Ectodermal cell (in vitro differentiated cells): ENCODE results near the gene ZBTB46.

Experiments used
- H3K27ac ChIP-seq: 2 replicates; pipeline ENCODE4 v1.7.0; 2013; ENCODE audit warnings: mild to moderate bottlenecking, low read depth, low read length; ENCODE audit not compliant: insufficient read depth, poor library complexity, severe bottlenecking
- H3K27me3 ChIP-seq: 2 replicates; pipeline ENCODE4 v1.7.0; 2013; ENCODE audit warnings: mild to moderate bottlenecking, low read length; ENCODE audit not compliant: insufficient read depth, control insufficient read depth, poor library complexity, severe bottlenecking
- H3K36me3 ChIP-seq: one replicate; pipeline ENCODE4 v1.7.0; 2013; ENCODE audit warnings: low read length; ENCODE audit not compliant: control insufficient read depth, insufficient read depth
- H3K4me1 ChIP-seq: one replicate; pipeline ENCODE4 v1.7.0; 2013; ENCODE audit warnings: low read length; ENCODE audit not compliant: control insufficient read depth, insufficient read depth
- H3K4me3 ChIP-seq: 2 replicates; pipeline ENCODE4 v1.7.0; 2013; ENCODE audit warnings: low read depth, low read length, control low read depth; ENCODE audit not compliant: insufficient read depth
- H3K9me3 ChIP-seq: 2 replicates; pipeline ENCODE4 v1.7.0; 2013; ENCODE audit warnings: mild to moderate bottlenecking, low read length, moderate library complexity; ENCODE audit not compliant: control insufficient read depth
- WGBS, 2 experiments: methylation state at CpG; one replicate each; pipeline ENCODE4 v1.1.7; 2013; ENCODE audit warnings: missing lambda C conversion rate in 2 of 2; 5-methylcytosine and 5-hydroxymethylcytosine counted together

Gene ZBTB46

DNA sequence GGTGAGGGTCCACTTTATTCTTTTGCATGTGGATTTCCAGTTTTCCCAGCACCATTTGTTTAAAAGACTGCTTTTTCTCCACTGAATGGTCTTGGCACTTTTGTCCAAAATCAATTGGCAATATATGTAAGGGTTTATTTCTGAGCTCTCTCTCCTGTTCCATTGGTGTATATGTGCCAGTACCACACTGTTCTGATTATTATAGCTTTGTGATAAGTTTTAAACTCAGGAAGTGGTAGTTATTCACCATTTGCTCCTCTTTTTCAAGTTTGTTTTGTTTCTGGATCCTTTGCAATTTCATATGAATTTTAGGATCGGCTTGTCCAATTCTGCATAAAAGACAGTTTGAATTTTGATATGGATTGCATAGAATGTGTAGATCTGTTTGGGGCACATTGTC lies 118.9 kb downstream of the ZBTB46 start:
- Histone ChIP-seq H3K4me3 (no peak overlapping the region), H3K9me3 (no peaks in the 10 kb centered on the region), H3K4me1 (peaks cover 5% of the 10 kb centered on the region), H3K27ac (no peak overlapping the region), H3K27me3 (no peaks in the 10 kb centered on the region), H3K36me3 (peaks cover 27% of the 10 kb centered on the region)
- 96 to 100% methylated on average over 1 of the region's 1 CpG for WGBS, 2 experiments

- Histone ChIP-seq H3K27me3 (no peaks in the 10 kb centered on the region), H3K4me1 (peaks cover 5% of the 10 kb centered on the region), H3K27ac (no peak overlapping the region), H3K4me3 (no peak overlapping the region), H3K36me3 (peaks cover 31% of the 10 kb centered on the region), H3K9me3 (no peaks in the 10 kb centered on the region)
- 86 to 87% methylated on average over 12 of the region's 12 CpGs for WGBS, 2 experiments
Measured at GRCh38 chr20:63711085-63711645, 119.9 kb downstream of the ZBTB46 start.

GRCh38 chr20:63709149-63709527 lies 121.9 kb downstream of the ZBTB46 start:
- peak overlapping the region; percentile 95 for H3K4me3 ChIP-seq
- peaks cover 5% of the 10 kb centered on the region for H3K4me1 ChIP-seq
- peaks cover 32% of the 10 kb centered on the region for H3K36me3 ChIP-seq
- WGBS, 2 experiments: 95% methylated on average over 17 of the region's 17 CpGs
- H3K27me3 ChIP-seq: no peaks in the 10 kb centered on the region
- H3K27ac ChIP-seq: no peak overlapping the region
- H3K9me3 ChIP-seq: no peaks in the 10 kb centered on the region

- H3K4me3 ChIP-seq: peak overlapping the region; percentile 95
- H3K27me3 ChIP-seq: no peaks in the 10 kb centered on the region
- peaks cover 32% of the 10 kb centered on the region for H3K36me3 ChIP-seq
- no peak overlapping the region for H3K27ac ChIP-seq
- peaks cover 5% of the 10 kb centered on the region for H3K4me1 ChIP-seq
- no peaks in the 10 kb centered on the region for H3K9me3 ChIP-seq
- 28 to 29% methylated on average over 67 of the region's 67 CpGs for WGBS, 2 experiments
Measured at GRCh38 chr20:63708301-63709148, 122.5 kb downstream of the ZBTB46 start.

GRCh38 chr20:63707558-63708300 lies 123.3 kb downstream of the ZBTB46 start, which contains the start of the genes ARFRP1 and ZGPAT:
Gene ARFRP1, minus strand, starts transcription at chr20:63707976. Its CDS starts 885 bp downstream, at chr20:63707091.
Gene ZGPAT, plus strand, starts transcription at chr20:63708039. Its CDS starts 542 bp downstream, at chr20:63708581.
- Histone ChIP-seq H3K27ac (peak within 1 kb of the TSS; percentile 60), H3K27me3 (no peaks in the 10 kb centered on the region), H3K36me3 (peaks cover 30% of the 10 kb centered on the region), H3K4me3 (peak within 1 kb of the TSS; percentile 95), H3K4me1 (peaks cover 5% of the 10 kb centered on the region), H3K9me3 (no peaks in the 10 kb centered on the region)
- WGBS, 2 experiments: 0% methylated on average over 98 of the region's 98 CpGs

DNA sequence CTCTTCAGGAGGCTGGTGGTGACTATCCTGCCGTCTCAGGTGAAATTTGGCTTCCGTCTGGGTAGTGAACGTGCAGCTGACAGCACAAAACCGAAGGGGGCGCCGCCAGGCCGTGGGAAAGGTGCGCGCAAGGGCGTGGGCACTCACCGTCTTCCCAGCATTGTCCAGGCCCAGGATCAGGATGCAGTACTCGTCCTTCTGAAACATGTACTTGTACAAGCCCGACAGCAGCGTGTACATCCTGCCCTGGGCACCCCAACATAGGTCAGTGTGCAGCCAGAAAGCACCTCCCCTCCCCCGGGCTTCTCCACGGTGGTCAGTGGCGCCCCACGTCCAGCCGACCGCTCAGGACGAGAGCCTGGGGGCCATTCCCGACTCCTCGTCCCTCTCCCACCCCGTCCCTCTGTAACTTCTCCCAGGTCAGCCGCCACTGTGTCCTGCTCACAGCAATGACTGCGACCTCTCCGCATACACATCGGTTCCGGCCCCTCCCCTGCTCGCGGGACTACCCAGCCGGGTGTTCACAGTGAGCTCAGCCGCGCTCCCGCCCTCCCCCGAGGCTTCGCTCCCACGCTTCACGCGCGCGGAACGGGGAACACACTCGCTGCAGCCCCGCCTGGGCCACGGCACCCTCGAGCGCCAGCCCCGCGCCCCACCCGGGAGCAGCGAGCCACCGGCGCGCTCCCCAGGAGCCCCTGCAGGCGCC lies 124.1 kb downstream of the ZBTB46 start:
- WGBS, 2 experiments: 8 to 9% methylated on average over 56 of the region's 56 CpGs
- Histone ChIP-seq H3K27ac (peak overlapping the region; percentile 60), H3K27me3 (no peaks in the 10 kb centered on the region), H3K36me3 (peaks cover 22% of the 10 kb centered on the region), H3K9me3 (no peaks in the 10 kb centered on the region), H3K4me3 (peak overlapping the region; percentile 95), H3K4me1 (peaks cover 5% of the 10 kb centered on the region)

DNA sequence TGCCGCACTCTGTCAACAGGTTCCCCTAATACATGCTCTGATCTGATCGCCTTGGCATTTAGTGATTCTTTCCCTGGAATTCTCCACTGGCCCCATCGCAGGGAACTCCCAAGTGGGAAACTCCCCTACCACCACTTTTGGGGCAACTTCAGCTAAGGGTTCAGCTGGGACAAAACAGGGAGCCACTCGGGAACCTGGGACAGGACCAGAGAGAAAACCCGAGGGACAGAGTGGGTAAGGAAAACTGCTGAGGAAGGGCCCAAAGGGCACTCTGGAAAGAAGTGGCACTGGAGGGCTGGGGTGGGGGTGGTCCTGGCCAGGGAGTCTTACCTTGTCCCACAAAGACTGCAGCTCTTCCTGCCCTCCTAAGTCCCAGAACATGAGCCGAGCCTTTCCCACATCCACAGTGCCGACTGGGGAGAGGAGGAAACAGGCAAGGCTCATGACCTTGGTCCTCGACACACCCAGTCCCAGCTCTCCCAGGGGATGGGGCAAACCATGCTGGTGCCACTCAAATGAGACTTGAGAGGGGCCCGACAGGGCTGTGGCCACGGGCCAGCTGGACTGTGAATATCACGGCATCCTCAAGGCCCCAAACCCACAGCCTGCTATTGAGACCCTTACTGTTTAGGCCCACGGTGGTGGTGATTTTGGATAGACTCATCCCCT lies 124.9 kb downstream of the ZBTB46 start:
- Histone ChIP-seq H3K4me3 (no peak overlapping the region), H3K27ac (no peak overlapping the region), H3K4me1 (peaks cover 5% of the 10 kb centered on the region), H3K36me3 (peaks cover 14% of the 10 kb centered on the region), H3K9me3 (no peaks in the 10 kb centered on the region), H3K27me3 (no peaks in the 10 kb centered on the region)
- 93 to 95% methylated on average over 12 of the region's 12 CpGs for WGBS, 2 experiments

DNA sequence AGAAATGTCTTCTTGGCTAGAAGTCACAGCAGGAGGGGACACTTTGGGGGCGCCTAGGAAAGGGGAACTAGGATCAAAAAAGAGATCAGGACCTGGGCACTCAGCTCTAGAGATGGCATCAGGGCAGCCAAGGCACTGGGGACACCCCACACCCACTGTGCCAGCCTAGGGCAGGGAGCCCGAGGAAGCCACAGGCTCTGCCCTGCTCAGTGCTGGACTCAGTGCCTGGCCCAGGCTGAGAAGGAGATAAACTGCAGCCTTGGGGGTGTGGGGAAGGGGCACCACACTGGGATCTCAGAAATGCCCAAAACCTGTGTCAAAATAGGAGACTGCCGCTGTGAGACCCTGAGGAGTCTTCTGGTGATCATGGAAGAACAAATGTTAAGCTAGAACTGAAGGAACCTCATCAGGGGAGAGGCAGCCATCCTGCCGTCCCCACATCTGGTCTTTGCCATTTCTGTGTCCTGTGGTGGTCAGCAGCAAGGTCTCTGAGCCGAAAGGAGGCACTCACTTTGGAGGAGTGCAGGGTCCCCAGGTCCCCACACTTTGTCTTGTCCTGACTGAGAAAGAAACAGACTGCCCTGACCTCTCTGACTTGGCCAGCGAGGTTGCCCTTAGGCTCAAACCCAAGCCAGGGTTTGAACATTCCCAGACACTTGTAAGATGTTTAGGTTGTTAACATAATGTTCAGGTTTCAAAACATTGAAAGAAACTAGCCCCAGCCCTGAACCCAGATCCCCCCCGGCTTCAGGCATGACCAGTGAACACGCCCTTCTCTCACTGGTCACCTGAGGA lies 125.6 kb downstream of the ZBTB46 start:
- Histone ChIP-seq H3K4me3 (no peak overlapping the region), H3K9me3 (no peaks in the 10 kb centered on the region), H3K4me1 (peaks cover 5% of the 10 kb centered on the region), H3K27ac (no peak overlapping the region), H3K36me3 (peaks cover 13% of the 10 kb centered on the region), H3K27me3 (no peaks in the 10 kb centered on the region)
- 93 to 96% methylated on average over 8 of the region's 8 CpGs for WGBS, 2 experiments

DNA sequence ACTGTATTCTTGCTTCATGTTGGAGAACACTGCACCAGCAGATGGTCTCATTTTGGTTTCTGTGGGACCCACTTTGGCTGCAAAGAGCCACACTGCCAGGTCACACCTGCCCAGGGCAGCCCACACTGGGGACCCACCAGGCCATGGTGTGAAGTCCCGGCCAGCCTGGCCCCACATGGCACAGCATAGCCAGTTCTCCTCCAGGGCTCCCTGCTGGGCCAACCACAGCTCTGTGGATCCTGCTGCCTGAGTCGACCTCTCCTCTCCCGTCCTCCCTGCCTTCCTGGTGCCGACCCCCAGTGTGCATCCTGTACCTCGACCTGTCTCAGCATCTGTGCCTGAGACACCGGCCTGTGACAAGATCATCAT lies 126.3 kb downstream of the ZBTB46 start:
- Histone ChIP-seq H3K27me3 (no peaks in the 10 kb centered on the region), H3K27ac (no peak overlapping the region), H3K9me3 (no peaks in the 10 kb centered on the region), H3K4me1 (peaks cover 5% of the 10 kb centered on the region), H3K4me3 (no peak overlapping the region), H3K36me3 (peaks cover 13% of the 10 kb centered on the region)
- WGBS, 2 experiments: 87 to 88% methylated on average over 6 of the region's 6 CpGs
